ENCODE data around the gene MACROD2.

GRCh38 chr20:14928083-14928482 is 932.8 kb downstream of the MACROD2 start:
- TF ChIP-seq ZNF677 (tag by site-specific recombination; IDR thresholded peaks at IDR 0.05): no peak
- no peak for TF ChIP-seq ZNF274 (IDR thresholded peaks at IDR 0.05; ENCODE audit: low read length)
- no peak for TF ChIP-seq ZNF274 (tag by site-specific recombination; IDR thresholded peaks at IDR 0.05; ENCODE audit: borderline replicate concordance)
- TF ChIP-seq GLIS2 (tag by site-specific recombination; IDR thresholded peaks at IDR 0.05): no peak
- TF ChIP-seq ZNF174 (tag by site-specific recombination; IDR thresholded peaks at IDR 0.05): no peak
- no peak for TF ChIP-seq CTCF (tag by site-specific recombination; IDR thresholded peaks at IDR 0.05)
- no peak for TF ChIP-seq TRIM28 (IDR thresholded peaks at IDR 0.05; ENCODE audit: borderline replicate concordance, low read length)
- TF ChIP-seq ZNF670 (tag by site-specific recombination; IDR thresholded peaks at IDR 0.05; ENCODE audit: low read depth): no peak
- TF ChIP-seq ZNF138 (tag by site-specific recombination; IDR thresholded peaks at IDR 0.05; ENCODE audit: borderline replicate concordance): no peak
